H1 (cell line): ENCODE data around the gene USHBP1. TPM values are rescaled to one million over a fixed set of nuclear protein-coding genes. Genes with fewer than 3 reads are reported as not detected.

Experiments
- CTCF ChIA-PET: fragments of 300-600 bp; sonication (Branson Sonifier 250); formaldehyde crosslinking; loops from one replicate; lab custom pipeline; 2021; ENCODE audit not compliant: partially characterized antibody; lab: Charles Lee
- POLR2A ChIA-PET: fragments of 300-600 bp; sonication (Branson Sonifier 250); formaldehyde crosslinking; loops from one replicate; lab custom pipeline; 2021; ENCODE audit warnings: inconsistent platforms; ENCODE audit not compliant: partially characterized antibody; lab: Charles Lee
- DNase-seq, 2 experiments: peaks; one replicate each; pipeline versions ENCODE4 v3.0.0 to v3.0.0-alpha.2; 2010 to 2022; ENCODE audit warnings: low spot score in 2 of 2, low read depth in 1 of 2, mixed read lengths in 1 of 2
- FAIRE-seq: peaks from 2 replicates; lab custom pipeline; 2011; peaks lifted over from hg19 to GRCh38; lab: Jason Lieb, UNC
- H2AFZ ChIP-seq: 2 replicates; pipeline ENCODE4 v1.8.1; 2012; ENCODE audit warnings: low read length, inconsistent platforms
- H2AK5ac ChIP-seq: 2 replicates; pipeline ENCODE4 v1.6.1; 2013; ENCODE audit warnings: low read depth, low read length
- H2BK120ac ChIP-seq: replicated peaks from 2 replicates; pipeline ENCODE3; 2013; ENCODE audit warnings: low read depth, low read length, inconsistent platforms
- H2BK12ac ChIP-seq: 2 replicates; pipeline ENCODE4 v1.6.1; 2013; ENCODE audit warnings: low read depth, low read length
- H2BK15ac ChIP-seq: 2 replicates; pipeline ENCODE4 v1.6.1; 2013; ENCODE audit warnings: low read length
- H2BK20ac ChIP-seq: 2 replicates; pipeline ENCODE4 v1.6.1; 2013; ENCODE audit warnings: low read length
- H2BK5ac ChIP-seq: 2 replicates; pipeline ENCODE4 v1.6.1; 2013; ENCODE audit warnings: low read depth, low read length
- H3K14ac ChIP-seq: 2 replicates; pipeline ENCODE4 v1.6.1; 2013; ENCODE audit warnings: inconsistent platforms; ENCODE audit not compliant: insufficient read length
- H3K18ac ChIP-seq: 2 replicates; pipeline ENCODE4 v1.6.1; 2013; ENCODE audit warnings: low read length; ENCODE audit errors: extremely low read depth
- H3K23ac ChIP-seq: 2 replicates; pipeline ENCODE4 v1.6.1; 2013; ENCODE audit warnings: inconsistent platforms; ENCODE audit not compliant: insufficient read length
- H3K23me2 ChIP-seq: 2 replicates; pipeline ENCODE4 v1.6.1; 2013; ENCODE audit warnings: low read depth, low read length
- H3K27ac ChIP-seq: 2 replicates; pipeline ENCODE4 v1.6.1; 2011; ENCODE audit warnings: low read depth, low read length, inconsistent platforms
- H3K27me3 ChIP-seq, 4 experiments: replicated peaks in 1 of 4; 1 replicate in 1 of 4; 2 replicates in 3 of 4; pipeline versions ENCODE4 v1.6.1 to v1.8.1; 2011 to 2013; ENCODE audit warnings: low read length in 3 of 4, mild to moderate bottlenecking in 3 of 4, inconsistent platforms in 2 of 4, mixed read lengths in 2 of 4, moderate library complexity in 1 of 4; ENCODE audit not compliant: control insufficient read depth in 3 of 4, insufficient read depth in 3 of 4; ENCODE audit errors: extremely low read depth in 1 of 4
- H3K36me3 ChIP-seq, 4 experiments: 2 replicates each; pipeline versions ENCODE4 v1.6.1 to v1.8.1; 2011 to 2013; ENCODE audit warnings: mild to moderate bottlenecking in 4 of 4, low read length in 3 of 4, moderate library complexity in 2 of 4, control low read depth in 1 of 4, inconsistent platforms in 1 of 4; ENCODE audit not compliant: insufficient read depth in 4 of 4, control insufficient read depth in 2 of 4
- H3K4ac ChIP-seq: replicated peaks from 2 replicates; pipeline ENCODE3; 2013; ENCODE audit warnings: low read length, low read depth, mixed read lengths, inconsistent platforms; ENCODE audit not compliant: insufficient read length
- H3K4me1 ChIP-seq, 4 experiments: replicated peaks in 1 of 4; 1 replicate in 1 of 4; 2 replicates in 3 of 4; pipeline versions ENCODE4 v1.6.1 to v1.8.1; 2011 to 2013; ENCODE audit warnings: low read length in 3 of 4, inconsistent platforms in 2 of 4, mixed read lengths in 1 of 4; ENCODE audit not compliant: insufficient read depth in 4 of 4, control insufficient read depth in 3 of 4
- H3K4me2 ChIP-seq, 2 experiments: 2 replicates each; pipeline versions ENCODE4 v1.6.1 to v1.8.1; 2011 to 2013; ENCODE audit warnings: low read depth in 2 of 2, low read length in 2 of 2, control low read depth in 1 of 2, inconsistent platforms in 1 of 2, mild to moderate bottlenecking in 1 of 2; ENCODE audit not compliant: insufficient read depth in 1 of 2
- H3K4me3 ChIP-seq, 4 experiments: fragments of 200-600, 300-600 bp in 1 of 4; sonication (generic), shearing (Covaris generic), sonication (Bioruptor Twin) in 1 of 4; 2 replicates each; pipeline versions ENCODE4 v1.5.1 to v1.8.1; 2011 to 2016; ENCODE audit warnings: low read length in 4 of 4, low read depth in 3 of 4, control low read depth in 2 of 4, inconsistent platforms in 2 of 4, mild to moderate bottlenecking in 2 of 4, mixed read lengths in 1 of 4, moderate library complexity in 1 of 4; ENCODE audit not compliant: insufficient read depth in 2 of 4; ENCODE audit errors: extremely low read depth in 1 of 4
- H3K56ac ChIP-seq: replicated peaks from 2 replicates; pipeline ENCODE3; 2013; ENCODE audit warnings: low read depth, mild to moderate bottlenecking, mixed read lengths, low read length, inconsistent platforms; ENCODE audit not compliant: insufficient read length
- H3K79me1 ChIP-seq: 2 replicates; pipeline ENCODE4 v1.6.1; 2013; ENCODE audit warnings: low read depth, low read length, control low read depth
- H3K79me2 ChIP-seq, 2 experiments: 2 replicates each; pipeline versions ENCODE4 v1.6.1 to v1.8.1; 2012 to 2013; ENCODE audit warnings: low read length in 2 of 2, mild to moderate bottlenecking in 2 of 2, inconsistent platforms in 1 of 2; ENCODE audit not compliant: insufficient read depth in 2 of 2, control insufficient read depth in 1 of 2
- H3K9ac ChIP-seq, 4 experiments: replicated peaks in 1 of 4; 1 replicate in 1 of 4; 2 replicates in 3 of 4; pipeline versions ENCODE4 v1.6.1 to v1.8.1; 2011 to 2013; ENCODE audit warnings: low read depth in 3 of 4, low read length in 3 of 4, control low read depth in 2 of 4, mild to moderate bottlenecking in 2 of 4, moderate library complexity in 2 of 4, inconsistent platforms in 1 of 4; ENCODE audit errors: extremely low read depth in 1 of 4
- H3K9me3 ChIP-seq, 2 experiments: 2 replicates each; pipeline versions ENCODE4 v1.6.1 to v1.8.1; 2012 to 2013; ENCODE audit warnings: mild to moderate bottlenecking in 2 of 2, moderate library complexity in 2 of 2, control low read depth in 1 of 2, inconsistent platforms in 1 of 2, low read depth in 1 of 2, low read length in 1 of 2, mixed read lengths in 1 of 2; ENCODE audit not compliant: insufficient read depth in 2 of 2
- H4K20me1 ChIP-seq, 2 experiments: replicated peaks in 1 of 2; 2 replicates each; pipeline versions ENCODE3 to v1.8.1; 2011 to 2013; ENCODE audit warnings: inconsistent platforms in 2 of 2, low read length in 2 of 2, mild to moderate bottlenecking in 1 of 2; ENCODE audit not compliant: insufficient read depth in 2 of 2, control insufficient read depth in 1 of 2
- H4K5ac ChIP-seq: 2 replicates; pipeline ENCODE4 v1.6.1; 2013; ENCODE audit warnings: low read length, low read depth, mixed read lengths, inconsistent platforms; ENCODE audit not compliant: insufficient read length
- H4K8ac ChIP-seq: 2 replicates; pipeline ENCODE4 v1.8.0; 2013; ENCODE audit warnings: mild to moderate bottlenecking, moderate library complexity, low read length, inconsistent platforms; ENCODE audit not compliant: insufficient read depth; ENCODE audit errors: extremely low read depth
- H4K91ac ChIP-seq: replicated peaks from 2 replicates; pipeline ENCODE3; 2013; ENCODE audit warnings: low read length, mixed read lengths, inconsistent platforms; ENCODE audit not compliant: insufficient read length
- CHD2 ChIP-seq: IDR thresholded peaks from 2 replicates; pipeline ENCODE4 v1.6.1; 2012; ENCODE audit warnings: low read length, improper control_type of control experiment
- EP300 ChIP-seq, 2 experiments: IDR thresholded peaks; 1 replicate in 1 of 2; 2 replicates in 1 of 2; pipeline ENCODE4 v1.6.1; 2011 to 2012; ENCODE audit warnings: low read depth in 2 of 2, low read length in 2 of 2, mild to moderate bottlenecking in 2 of 2, borderline replicate concordance in 1 of 2, inconsistent platforms in 1 of 2, moderate library complexity in 1 of 2
- FOSL1 ChIP-seq: IDR thresholded peaks from 2 replicates; pipeline ENCODE4 v1.6.1; 2011; ENCODE audit warnings: mild to moderate bottlenecking, low read depth, low read length, moderate library complexity; ENCODE audit not compliant: insufficient read depth
- HDAC6 ChIP-seq: IDR thresholded peaks from one replicate; pipeline ENCODE4 v1.7.1; 2012; ENCODE audit warnings: low read depth, mild to moderate bottlenecking, inconsistent platforms, low read length, moderate library complexity
- KDM1A ChIP-seq: fragments of 200-600, 300-600 bp; sonication (generic); IDR thresholded peaks from 2 replicates; pipeline ENCODE4 v1.7.1; 2016; ENCODE audit warnings: mild to moderate bottlenecking, low read length, borderline replicate concordance
- KDM4A ChIP-seq: IDR thresholded peaks from one replicate; pipeline ENCODE4 v1.7.1; 2012; ENCODE audit warnings: low read depth, mild to moderate bottlenecking, moderate library complexity, low read length, inconsistent platforms; ENCODE audit not compliant: severe bottlenecking
- NANOG ChIP-seq: IDR thresholded peaks from 2 replicates; pipeline ENCODE4 v1.6.1; 2011; ENCODE audit warnings: low read length, low read depth, mild to moderate bottlenecking, inconsistent platforms; ENCODE audit not compliant: insufficient read depth, poor library complexity, severe bottlenecking
- RXRA ChIP-seq: IDR thresholded peaks from 2 replicates; pipeline ENCODE4 v1.6.1; 2011; ENCODE audit warnings: low read depth, mild to moderate bottlenecking, low read length, moderate library complexity; ENCODE audit not compliant: insufficient read depth
- SP4 ChIP-seq: IDR thresholded peaks from 2 replicates; pipeline ENCODE4 v1.6.1; 2012; ENCODE audit warnings: low read length, inconsistent platforms
- WGBS, 2 experiments: shearing (Covaris generic) in 1 of 2; methylation state at CpG; one replicate each; pipeline versions ENCODE4 v1.1.6 to v1.1.7; 2013 to 2015; ENCODE audit warnings: low lambda C conversion rate in 2 of 2, mixed read lengths in 2 of 2, inconsistent platforms in 1 of 2, low coverage in 1 of 2, missing lambda C conversion rate in 1 of 2; ENCODE audit not compliant: insufficient replicate concordance in 2 of 2, insufficient coverage in 1 of 2, insufficient read length in 1 of 2; ENCODE audit errors: extremely low coverage in 1 of 2, missing lambda C conversion rate in 1 of 2; 5-methylcytosine and 5-hydroxymethylcytosine counted together
- polyA plus RNA-seq, 7 experiments: library from polyadenylated mRNA; depleted of rRNA in 3 of 7; stranded (reverse) in 5 of 7; unstranded in 2 of 7; fragments of >200 nt in 5 of 7; fragments of 200-250 nt in 2 of 7; gene quantifications; 1 replicate in 5 of 7; 2 replicates in 1 of 7; 4 replicates in 1 of 7; pipeline versions ENCODE4 v1.2.1 to v1.2.3, GENCODE V29; 2011 to 2013; ENCODE audit warnings: missing spikeins in 2 of 7, mixed read lengths in 2 of 7
- total RNA-seq: library from RNA; stranded (reverse); fragmentation: NEBNext Ultra II Directional; extraction: Animal tissue kit (Norgen Biotek cat#: 25700); gene quantifications from 2 replicates; pipeline ENCODE4 v1.2.1, GENCODE V29; 2021
- TF ChIP-seq, protein P1 (sequence below): IDR thresholded peaks from 2 replicates; pipeline ENCODE4 v1.6.1; 2011; ENCODE audit warnings: low read length, improper control_type of control experiment

Gene USHBP1
- total and polyA plus RNA-seq, 2 of the 8 experiments (the other 6 are each of a cell fraction or from before 2014, with no cell fraction given): 5.0 to 7.5 TPM

DNA sequence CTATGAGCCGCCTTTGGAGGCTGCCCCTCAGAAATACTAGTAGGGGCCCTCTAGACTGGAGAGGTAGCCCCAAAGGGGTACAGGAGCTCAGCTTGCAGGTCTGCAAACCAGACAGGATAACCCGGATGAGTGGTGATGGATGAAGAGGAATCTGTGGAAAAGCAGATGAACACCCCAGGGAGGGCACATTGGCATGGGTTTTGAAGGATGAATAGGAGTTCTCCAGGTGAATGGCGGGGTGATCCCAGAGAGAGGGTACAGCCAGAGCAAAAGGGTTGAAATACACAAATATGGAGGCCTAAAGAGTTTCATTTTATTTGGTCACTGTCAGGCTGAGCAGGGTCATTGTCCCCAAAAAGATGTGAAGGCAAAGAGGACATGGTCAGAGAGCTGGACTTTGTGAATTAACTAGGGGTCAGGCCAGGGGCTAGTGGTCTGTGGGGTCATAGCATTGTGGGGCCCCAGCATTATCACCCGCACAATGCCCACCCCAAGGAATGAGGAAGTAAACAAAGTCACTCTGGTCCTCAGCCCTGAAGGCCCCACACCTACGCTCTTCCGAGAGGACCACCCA, 23.6 kb downstream of the USHBP1 start:
- Histone ChIP-seq H3K79me2 (peaks cover 26 to 54% of the 10 kb centered on the region in 2 experiments; a peak in 3 of 4 replicates), H3K14ac (no peak overlapping the region), H4K5ac (no peak overlapping the region), H2BK120ac (no peak overlapping the region), H3K4me1 (peaks cover 6 to 18% (median 13%) of the 10 kb centered on the region in 4 experiments), H3K79me1 (peaks cover 14% of the 10 kb centered on the region), H3K9me3 (no peaks in the 10 kb centered on the region), H2BK5ac (0 out of 2 replicates have a peak overlapping the region, but pooled peaks have one; percentile 16), H3K4me2 (no peak overlapping the region), H2BK15ac (no peak overlapping the region; the same call in 1 of the 2 replicates), H3K56ac (no peak overlapping the region), H4K91ac (no peak overlapping the region), H3K18ac (no peak overlapping the region), H3K4me3 (no peak overlapping the region), H3K23ac (no peak overlapping the region), H3K27ac (no peak overlapping the region), H4K20me1 (peaks cover 13 to 15% of the 10 kb centered on the region in 2 experiments), H2BK12ac (no peak overlapping the region), H4K8ac (no peak overlapping the region), H2BK20ac (no peak overlapping the region), H3K23me2 (peaks cover 2% of the 10 kb centered on the region; the same call in 1 of the 2 replicates), H3K4ac (no peak overlapping the region), H2AFZ (no peak overlapping the region), H2AK5ac (no peak overlapping the region), H3K27me3 (no peaks in the 10 kb centered on the region), H3K9ac (no peak overlapping the region), H3K36me3 (peaks cover 0 to 17% (median 3%) of the 10 kb centered on the region in 4 experiments; a peak in 4 of 8 replicates)
- WGBS, 2 experiments: 93% methylated on average over 6 of the region's 6 CpGs; no CpG with 5 or more reads in 1 of the 2 experiments
- no peak for FAIRE-seq
- ChIA-PET POLR2A (interaction anchor here (0.8 to 6.4 kb wide), 8 partner anchors 10 to 54 kb away, joined by 3 to 118 read pairs (median 4); partner anchors contain the start of genes ANKLE1, BABAM1 and OCEL1), CTCF (interaction anchor here (0.6 to 1.5 kb wide), 5 partner anchors 15 to 75 kb away, joined by 3 to 6 read pairs (median 3); partner anchors contain the start of gene USHBP1)
- no peak for DNase-seq
- TF ChIP-seq HDAC6 (no peak), FOSL1 (no peak), RXRA (no peak), KDM1A (no peak), SP4 (no peak), KDM4A (no peak), CHD2 (no peak), NANOG (no peak), EP300 (IDR thresholded peaks at IDR 0.05; ENCODE audit: borderline replicate concordance in 1 of 2, low read depth in 2 of 2, low read length in 2 of 2) (no peak)
- TF ChIP-seq, protein P1, sequence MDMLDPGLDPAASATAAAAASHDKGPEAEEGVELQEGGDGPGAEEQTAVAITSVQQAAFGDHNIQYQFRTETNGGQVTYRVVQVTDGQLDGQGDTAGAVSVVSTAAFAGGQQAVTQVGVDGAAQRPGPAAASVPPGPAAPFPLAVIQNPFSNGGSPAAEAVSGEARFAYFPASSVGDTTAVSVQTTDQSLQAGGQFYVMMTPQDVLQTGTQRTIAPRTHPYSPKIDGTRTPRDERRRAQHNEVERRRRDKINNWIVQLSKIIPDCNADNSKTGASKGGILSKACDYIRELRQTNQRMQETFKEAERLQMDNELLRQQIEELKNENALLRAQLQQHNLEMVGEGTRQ: no peak
